RWPE1 (cell line): ENCODE measurements around the gene DUS1L.

ENCODE experiments used
- CTCF ChIA-PET: fragments of 350-600 bp; sonication (Branson Sonifier 250); formaldehyde crosslinking; extraction: SDS; loops from one replicate; lab custom pipeline; 2021; lab: Yijun Ruan, JAX
- POLR2A ChIA-PET: fragments of 400-600 bp; formaldehyde crosslinking; extraction: SDS; loops from one replicate; lab custom pipeline; 2020; ENCODE audit warnings: antibody characterized with exemption; ENCODE audit not compliant: low non-redundant PET; lab: Yijun Ruan, JAX
- DNase-seq: peaks from one replicate; pipeline ENCODE4 v3.0.0; 2012; ENCODE audit warnings: low spot score
- H3K27ac ChIP-seq: fragments of 450-650 bp; 2 replicates; pipeline ENCODE4 v1.5.1; 2017
- TF ChIP-seq, protein P1 (sequence below): fragments of 450-650 bp; conservative IDR thresholded peaks from 2 replicates; pipeline ENCODE4 v1.5.1; 2017; ENCODE audit warnings: low read depth, mild to moderate bottlenecking

The DUS1L gene

DNA sequence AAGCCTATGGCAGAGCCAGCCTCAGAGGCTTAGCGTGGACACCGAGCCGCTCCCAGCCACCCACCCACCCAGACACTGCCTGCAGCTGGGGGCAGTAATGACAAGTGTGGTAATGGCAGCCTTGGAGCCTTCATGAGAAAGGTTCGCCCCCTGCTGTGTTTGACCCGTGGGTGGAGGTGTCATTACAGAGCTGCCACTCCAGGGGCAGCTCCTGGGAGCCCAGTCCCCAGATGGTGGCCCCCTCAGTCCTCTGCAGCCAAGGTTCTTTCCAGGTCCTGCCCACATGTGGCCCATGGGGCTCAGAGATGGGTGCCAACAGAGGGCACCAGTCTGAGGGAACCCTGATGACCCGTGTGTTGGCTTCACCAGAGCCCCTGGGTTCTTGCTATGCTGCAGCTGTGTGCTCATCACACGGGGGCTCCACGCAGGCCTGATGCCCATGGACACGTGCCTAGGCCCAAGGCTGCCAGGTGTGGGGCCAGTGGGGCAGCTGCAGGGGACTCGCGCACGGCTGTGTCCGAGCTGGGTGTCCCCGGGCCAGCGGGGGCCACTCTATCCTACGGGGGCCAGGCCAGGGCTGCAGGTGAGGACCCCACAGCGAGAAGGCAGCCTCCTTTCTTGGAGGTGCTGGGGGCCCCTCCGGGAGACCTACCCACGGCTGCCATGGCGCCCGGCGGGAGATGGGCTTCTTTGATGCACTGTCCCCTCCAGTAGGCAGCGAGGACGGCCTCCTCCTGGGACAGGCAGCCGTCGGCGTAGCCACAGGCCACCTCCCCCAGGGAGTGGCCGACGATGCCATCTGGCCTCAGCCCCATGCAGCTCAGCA is 24.3 kb upstream of the DUS1L start:
- ChIA-PET POLR2A (interaction anchor here (0.9 kb wide), 1 partner anchor 15 kb away, joined by 5 read pairs; no protein-coding TSS in a partner anchor), CTCF (interaction anchor here (0.6 to 1.3 kb wide), 2 partner anchors 59 to 130 kb away, joined by 3 to 4 read pairs; no protein-coding TSS in a partner anchor)
- no peak for DNase-seq
- peak overlapping the region; percentile 96 for H3K27ac ChIP-seq
- TF ChIP-seq, protein P1, sequence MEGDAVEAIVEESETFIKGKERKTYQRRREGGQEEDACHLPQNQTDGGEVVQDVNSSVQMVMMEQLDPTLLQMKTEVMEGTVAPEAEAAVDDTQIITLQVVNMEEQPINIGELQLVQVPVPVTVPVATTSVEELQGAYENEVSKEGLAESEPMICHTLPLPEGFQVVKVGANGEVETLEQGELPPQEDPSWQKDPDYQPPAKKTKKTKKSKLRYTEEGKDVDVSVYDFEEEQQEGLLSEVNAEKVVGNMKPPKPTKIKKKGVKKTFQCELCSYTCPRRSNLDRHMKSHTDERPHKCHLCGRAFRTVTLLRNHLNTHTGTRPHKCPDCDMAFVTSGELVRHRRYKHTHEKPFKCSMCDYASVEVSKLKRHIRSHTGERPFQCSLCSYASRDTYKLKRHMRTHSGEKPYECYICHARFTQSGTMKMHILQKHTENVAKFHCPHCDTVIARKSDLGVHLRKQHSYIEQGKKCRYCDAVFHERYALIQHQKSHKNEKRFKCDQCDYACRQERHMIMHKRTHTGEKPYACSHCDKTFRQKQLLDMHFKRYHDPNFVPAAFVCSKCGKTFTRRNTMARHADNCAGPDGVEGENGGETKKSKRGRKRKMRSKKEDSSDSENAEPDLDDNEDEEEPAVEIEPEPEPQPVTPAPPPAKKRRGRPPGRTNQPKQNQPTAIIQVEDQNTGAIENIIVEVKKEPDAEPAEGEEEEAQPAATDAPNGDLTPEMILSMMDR: no peak

DNA sequence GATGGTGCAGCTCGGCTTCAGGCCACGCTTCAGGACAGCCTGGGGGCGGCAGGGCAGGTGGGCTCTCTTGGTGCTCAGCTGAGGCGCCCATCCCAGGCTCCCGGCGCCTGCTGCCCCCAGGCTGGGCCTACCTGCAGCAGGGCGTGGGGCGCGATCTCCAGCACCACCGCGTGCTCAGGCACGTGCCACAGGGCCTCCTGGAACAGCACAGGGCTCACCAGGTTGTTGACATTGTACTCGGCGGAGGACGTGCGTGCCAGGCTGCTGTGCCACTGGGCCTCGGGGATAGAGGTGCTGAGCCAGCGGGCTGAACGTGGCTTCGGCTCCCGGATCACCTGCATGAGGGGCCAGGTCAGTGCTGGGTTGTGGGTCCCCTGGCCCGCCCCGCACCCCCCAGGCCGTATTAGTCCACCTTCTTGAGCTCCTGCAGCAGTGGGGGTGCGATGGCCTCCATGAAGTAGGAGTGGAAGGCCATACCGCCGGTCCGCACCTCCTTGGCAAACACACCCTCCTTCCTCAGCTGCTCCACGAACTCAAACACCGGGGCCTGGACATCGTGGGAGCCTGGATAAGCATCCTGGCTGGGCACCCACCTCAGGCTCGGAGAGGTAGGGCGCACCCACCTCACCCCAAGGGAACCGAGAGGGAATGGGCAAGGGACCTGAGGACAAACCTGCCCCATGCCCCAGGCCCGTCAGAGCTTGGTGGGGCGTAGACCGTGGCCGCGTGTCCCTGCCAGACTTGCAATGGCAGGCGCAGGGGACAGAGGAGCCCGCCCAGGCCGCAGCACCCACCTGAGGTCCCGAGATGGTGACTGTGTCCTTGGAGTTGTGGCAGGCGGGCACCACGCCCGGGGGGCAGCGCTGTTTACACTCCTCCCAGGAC is 23.5 kb upstream of the DUS1L start:
- POLR2A ChIA-PET: no interaction called here
- H3K27ac ChIP-seq: peak overlapping the region; percentile 96
- DNase-seq: no peak
- TF ChIP-seq, protein P1: no peak
- CTCF ChIA-PET: interaction anchor here (0.6 kb wide), 1 partner anchor 130 kb away, joined by 4 read pairs; no protein-coding TSS in a partner anchor

DNA sequence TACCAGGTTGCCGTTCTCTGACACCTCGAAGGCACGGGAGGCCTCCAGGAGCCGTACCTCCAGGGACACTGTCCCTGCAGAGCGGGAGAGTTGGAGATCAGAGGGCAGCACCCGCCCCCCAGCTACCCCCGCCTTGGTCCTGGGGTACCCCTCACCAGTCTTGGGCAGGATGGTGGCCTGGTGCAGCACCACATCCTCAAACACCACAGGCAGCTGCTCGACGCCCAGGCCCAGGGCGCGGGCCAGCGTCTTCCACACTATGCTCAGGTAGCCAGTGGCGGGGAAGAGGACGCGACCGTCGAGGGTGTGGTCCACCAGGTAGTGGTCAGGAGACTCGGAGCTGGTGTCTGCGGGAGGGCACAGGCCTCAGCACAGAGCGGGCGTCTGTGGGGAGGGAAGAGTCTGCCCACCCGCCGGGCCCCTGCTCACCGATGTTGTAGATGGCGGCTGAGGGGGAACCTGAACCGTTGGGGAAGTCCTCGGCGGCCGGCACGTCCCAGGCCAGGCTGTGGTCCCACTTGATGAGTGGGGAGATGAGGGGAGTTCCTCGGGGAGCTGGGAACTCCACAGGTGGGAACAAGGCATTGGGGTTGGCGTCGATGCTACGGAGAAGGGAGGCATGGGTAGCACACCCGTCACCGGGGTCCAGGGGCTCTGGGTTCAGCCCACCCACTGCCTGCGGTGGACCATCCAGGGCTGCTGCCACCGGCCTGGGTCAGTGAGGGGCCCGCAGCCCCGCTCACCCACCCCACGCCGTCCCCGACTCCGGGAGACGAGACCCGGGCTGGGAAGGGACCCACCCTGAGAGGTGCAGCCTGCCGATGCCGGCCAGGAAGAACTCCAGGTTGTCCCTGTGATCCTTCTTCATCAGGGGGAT is 22.6 kb upstream of the DUS1L start:
- no peak for DNase-seq
- TF ChIP-seq, protein P1: no peak
- ChIA-PET POLR2A (no interaction called here), CTCF (interaction anchor here (1.4 kb wide), 1 partner anchor 58 kb away, joined by 3 read pairs; no protein-coding TSS in a partner anchor)
- H3K27ac ChIP-seq: peak overlapping the region; percentile 96

DNA sequence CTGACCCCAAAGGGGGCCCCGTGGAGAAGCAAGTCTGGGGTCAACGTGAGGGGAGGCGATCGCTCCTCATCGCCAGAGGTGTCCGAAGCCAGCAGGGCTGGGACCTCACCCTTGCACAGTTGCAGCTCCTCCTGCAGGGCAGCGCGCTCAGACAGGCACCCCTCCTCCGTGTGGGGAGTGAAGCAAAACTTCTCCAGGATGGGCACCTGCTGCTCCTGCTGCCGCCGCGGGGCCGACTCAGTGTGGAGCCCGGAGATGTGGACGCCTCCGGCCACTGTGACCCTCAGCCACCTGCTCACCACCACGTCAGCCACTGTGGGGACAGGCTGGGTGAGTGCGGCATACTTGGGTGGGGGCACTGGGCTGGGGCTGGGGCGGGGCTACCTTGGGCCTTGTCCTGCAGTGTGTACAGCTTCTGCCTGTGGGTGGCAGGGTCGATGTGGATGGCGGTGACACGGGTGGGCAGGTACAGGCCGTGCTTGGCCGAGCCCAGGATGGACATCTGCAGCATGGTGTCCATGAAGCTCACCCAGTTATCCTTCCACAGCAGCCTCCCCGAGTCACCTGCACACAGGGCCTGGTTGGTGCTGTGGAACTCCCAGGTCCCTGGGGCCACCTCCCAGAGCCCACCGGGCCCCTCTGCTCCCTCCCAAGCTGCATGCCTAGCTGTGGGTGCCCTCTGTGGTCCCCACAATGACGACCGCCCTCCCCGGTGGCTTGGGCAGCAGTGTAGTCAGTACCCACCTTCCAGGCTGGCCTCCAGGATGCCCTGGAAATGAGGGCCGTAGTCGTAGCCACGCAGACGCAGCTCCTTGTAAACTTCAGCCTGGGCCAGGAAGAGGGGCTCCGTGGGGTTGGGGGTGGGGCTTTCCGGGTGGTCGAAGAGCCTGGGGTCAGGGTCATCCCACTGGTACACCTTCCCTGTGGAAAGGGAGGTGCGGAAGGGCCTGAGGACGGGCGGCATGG is 21.6 kb upstream of the DUS1L start:
- DNase-seq: no peak
- ChIA-PET CTCF (interaction anchor here (0.6 to 1.4 kb wide), 2 partner anchors 57 to 265 kb away, joined by 3 read pairs; no protein-coding TSS in a partner anchor), POLR2A (no interaction called here)
- peak overlapping the region; percentile 96 for H3K27ac ChIP-seq
- TF ChIP-seq, protein P1: no peak

DNA sequence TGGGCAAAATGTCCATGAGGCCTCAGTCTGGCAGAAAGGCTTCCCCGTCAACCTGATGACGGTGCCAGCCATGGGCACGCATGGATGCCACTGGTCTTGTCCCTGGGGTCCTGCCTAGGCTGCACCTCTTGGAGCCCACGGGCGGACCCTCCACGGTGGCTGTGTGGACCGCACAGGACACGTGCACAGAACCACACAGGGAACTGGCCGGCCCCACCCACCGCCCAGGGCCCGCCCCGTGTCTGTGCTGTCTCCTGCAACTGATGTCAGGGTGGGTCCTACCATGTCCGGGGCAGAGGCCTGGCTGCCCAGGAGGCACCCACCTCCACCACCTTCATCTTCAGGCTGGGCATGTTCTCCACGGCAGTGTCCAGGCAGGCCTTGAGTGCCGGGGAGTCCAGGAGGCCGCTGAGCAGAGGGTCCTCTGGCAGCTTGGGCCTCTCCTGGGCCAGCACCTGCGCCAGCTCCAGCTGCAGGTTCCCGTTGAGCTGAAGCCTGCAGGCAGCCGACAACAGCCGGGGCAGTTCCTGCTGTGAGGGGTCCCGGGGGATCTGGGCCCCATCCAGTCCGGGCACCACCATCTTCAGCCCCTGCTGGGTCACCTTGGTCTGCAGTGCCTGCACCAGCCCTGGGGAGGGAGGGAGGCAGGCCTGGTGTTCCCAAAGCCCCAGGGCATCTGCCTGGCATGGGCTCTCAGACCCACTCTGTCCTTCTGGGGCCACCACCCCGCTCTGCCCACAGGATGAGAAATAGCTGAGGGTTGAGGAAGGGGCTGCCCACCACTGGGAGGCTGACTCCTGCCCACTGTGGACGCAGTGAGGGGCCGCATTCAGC is 20.5 kb upstream of the DUS1L start:
- H3K27ac ChIP-seq: peak overlapping the region; percentile 96
- no peak for DNase-seq
- ChIA-PET CTCF (interaction anchor here (0.6 kb wide), 1 partner anchor 267 kb away, joined by 3 read pairs; no protein-coding TSS in a partner anchor), POLR2A (no interaction called here)
- TF ChIP-seq, protein P1: no peak
